HepG2 (cell line): ENCODE data around the gene METRN. TPM values are rescaled to one million over a fixed set of nuclear protein-coding genes. Genes with fewer than 3 reads are reported as not detected.

Source experiments
- ATAC-seq: fragments of 200-7000 bp; cut with Tn5 transposase; 3 replicates; pipeline ENCODE4 v1.9.1; 2020; ENCODE audit warnings: mild to moderate bottlenecking, moderate library complexity
- BruUV-seq: library from RNA; stranded (reverse); fragments of 400-500 nt; replicated peaks from 2 replicates; lab custom pipeline; 2021; lab: Mats Ljungman, UMichigan
- CTCF ChIA-PET: fragments of 300-600 bp; formaldehyde crosslinking; extraction: SDS; loops from one replicate; lab custom pipeline; 2021; ENCODE audit warnings: low total read pairs, inconsistent platforms, low intra/inter-chr PET ratio; lab: Yijun Ruan, JAX
- POLR2A ChIA-PET: fragments of 350-600 bp; sonication (Branson Sonifier 250); formaldehyde crosslinking; loops from one replicate; lab custom pipeline; 2020; ENCODE audit warnings: antibody characterized with exemption, inconsistent platforms; lab: Yijun Ruan, JAX
- DNase-seq: peaks from one replicate; pipeline ENCODE4 v3.0.0-alpha.2; 2015; ENCODE audit warnings: low spot score
- FAIRE-seq: peaks from 3 replicates; lab custom pipeline; 2011; peaks lifted over from hg19 to GRCh38; lab: Jason Lieb, UNC
- H2AFZ ChIP-seq: one replicate; pipeline ENCODE4 v1.6.1; 2011; ENCODE audit warnings: low read length, inconsistent platforms
- H3K27ac ChIP-seq: fragments of 300-600 bp; 3 replicates; pipeline ENCODE4 v1.8.0; 2011; ENCODE audit warnings: mixed run types, mild to moderate bottlenecking, mixed read lengths, low read length, inconsistent platforms; ENCODE audit not compliant: insufficient read depth; ENCODE audit errors: extremely low read length
- H3K27me3 ChIP-seq, 2 experiments: fragments of 200-600 bp in 1 of 2; 2 replicates in 1 of 2; 3 replicates in 1 of 2; pipeline versions ENCODE4 v1.6.0 to v1.8.0; 2011; ENCODE audit warnings: low read length in 2 of 2, mild to moderate bottlenecking in 2 of 2, moderate library complexity in 2 of 2, inconsistent platforms in 1 of 2; ENCODE audit not compliant: insufficient read depth in 2 of 2, control insufficient read depth in 1 of 2
- H3K36me3 ChIP-seq, 2 experiments: fragments of 200-600 bp in 1 of 2; replicated peaks in 1 of 2; 2 replicates in 1 of 2; 3 replicates in 1 of 2; pipeline versions ENCODE4 v1.5.1 to v1.8.0; 2011; ENCODE audit warnings: low read length in 2 of 2, inconsistent platforms in 1 of 2; ENCODE audit not compliant: insufficient read depth in 2 of 2, control insufficient read depth in 1 of 2
- H3K4me1 ChIP-seq: 2 replicates; pipeline ENCODE4 v1.5.1; 2012; ENCODE audit warnings: low read length, inconsistent platforms; ENCODE audit not compliant: insufficient read depth
- H3K4me2 ChIP-seq: 2 replicates; pipeline ENCODE4 v1.6.0; 2011; ENCODE audit warnings: low read depth, low read length, inconsistent platforms
- H3K4me3 ChIP-seq, 3 experiments: fragments of 200-600 bp in 1 of 3; sonication (generic), shearing (Covaris generic) in 1 of 3; replicated peaks in 1 of 3; 2 replicates each; pipeline ENCODE4 v1.5.1; 2011 to 2016; ENCODE audit warnings: low read length in 3 of 3, inconsistent platforms in 2 of 3, low read depth in 2 of 3, mild to moderate bottlenecking in 2 of 3, control low read depth in 1 of 3, mixed read lengths in 1 of 3; ENCODE audit not compliant: insufficient read depth in 1 of 3
- H3K79me2 ChIP-seq: one replicate; pipeline ENCODE4 v1.6.1; 2011; ENCODE audit warnings: low read length, inconsistent platforms; ENCODE audit not compliant: insufficient read depth
- H3K9ac ChIP-seq: 2 replicates; pipeline ENCODE4 v1.6.0; 2011; ENCODE audit warnings: mild to moderate bottlenecking, low read depth, low read length, inconsistent platforms; ENCODE audit not compliant: insufficient read depth
- H3K9me3 ChIP-seq: 2 replicates; pipeline ENCODE4 v1.5.1; 2012; ENCODE audit warnings: mild to moderate bottlenecking, low read length
- H4K20me1 ChIP-seq: 2 replicates; pipeline ENCODE4 v1.6.0; 2011; ENCODE audit warnings: inconsistent platforms, mild to moderate bottlenecking, low read length, moderate library complexity; ENCODE audit not compliant: insufficient read depth
- AGO1 ChIP-seq: fragments of 200-400 bp; formaldehyde crosslinking; IDR thresholded peaks from 2 replicates; pipeline ENCODE4 v1.6.1; 2017; ENCODE audit warnings: mild to moderate bottlenecking, low read depth, low read length, moderate library complexity; ENCODE audit not compliant: poor library complexity, severe bottlenecking
- AGO2 ChIP-seq: fragments of 200-400 bp; formaldehyde crosslinking; optimal IDR thresholded peaks from 2 replicates; pipeline ENCODE3; 2017; ENCODE audit warnings: mild to moderate bottlenecking, low read depth, low read length, moderate library complexity
- HNRNPL ChIP-seq: fragments of 200-400 bp; formaldehyde crosslinking; IDR thresholded peaks from 2 replicates; pipeline ENCODE4 v1.6.1; 2017; ENCODE audit warnings: mild to moderate bottlenecking, low read depth, low read length
- MAX ChIP-seq: IDR thresholded peaks from 2 replicates; pipeline ENCODE4 v1.6.1; 2012; ENCODE audit warnings: inconsistent platforms
- NR2F2 ChIP-seq: IDR thresholded peaks from 2 replicates; pipeline ENCODE4 v1.6.1; 2012; ENCODE audit warnings: low read depth, inconsistent platforms, borderline replicate concordance
- PTBP1 ChIP-seq: fragments of 200-400 bp; formaldehyde crosslinking; IDR thresholded peaks from 2 replicates; pipeline ENCODE4 v1.6.1; 2018; ENCODE audit warnings: low read length, low read depth; ENCODE audit not compliant: poor library complexity, severe bottlenecking
- RBFOX2 ChIP-seq: fragments of 200-400 bp; formaldehyde crosslinking; IDR thresholded peaks from 2 replicates; pipeline ENCODE4 v1.6.1; 2017; ENCODE audit warnings: low read depth, mild to moderate bottlenecking, low read length
- RFX1 ChIP-seq: fragments of 450-650 bp; IDR thresholded peaks from 2 replicates; pipeline ENCODE4 v1.6.1; 2017
- ZBTB43 ChIP-seq: sonication (generic); formaldehyde crosslinking; conservative IDR thresholded peaks from 2 replicates; pipeline ENCODE4 v1.4.0; 2020; ENCODE audit warnings: missing genetic modification reagents
- ZBTB7B ChIP-seq: sonication (generic); formaldehyde crosslinking; IDR thresholded peaks from 2 replicates; pipeline ENCODE4 v1.4.0; 2020; ENCODE audit warnings: missing genetic modification reagents
- ZNF317 ChIP-seq: sonication (generic); formaldehyde crosslinking; IDR thresholded peaks from 2 replicates; pipeline ENCODE4 v1.5.0; 2020; ENCODE audit warnings: mild to moderate bottlenecking, missing genetic modification reagents
- WGBS: methylation state at CpG from one replicate; pipeline ENCODE4 v1.1.6; 2017; ENCODE audit warnings: low lambda C conversion rate; 5-methylcytosine and 5-hydroxymethylcytosine counted together
- in situ Hi-C: cut with HindIII; loops from 2 replicates; pipeline ENCODE4 v1.10.0; 2017; ENCODE audit warnings: low pct_unique_long_range_greater_than_20kb; ENCODE audit not compliant: extremely low pct_ligation_motif_present
- intact Hi-C: fragments of 100-400 bp; cut with micrococcal nuclease; formaldehyde crosslinking; loops from one replicate; pipeline ENCODE4 v1.10.0; 2022; ENCODE audit not compliant: unreplicated experiment
- polyA plus RNA-seq, 8 experiments: library from polyadenylated mRNA; depleted of rRNA in 3 of 8; stranded (reverse) in 7 of 8; unstranded in 1 of 8; fragments of >200 nt; fragmentation: Illumina TruSeq in 4 of 8; extraction: Trizol in 4 of 8; gene quantifications; 2 replicates each; pipeline versions ENCODE4 v1.2.1 to v1.2.3, GENCODE V29; 2011 to 2016; ENCODE audit warnings: low read depth in 4 of 8, missing spikeins in 1 of 8, mixed read lengths in 1 of 8; ENCODE audit not compliant: insufficient read depth in 1 of 8
- total RNA-seq, 5 experiments: library from RNA; depleted of rRNA; stranded (reverse); fragments of >200 nt; fragmentation: Illumina TruSeq; extraction: Trizol; gene quantifications; 2 replicates each; pipeline ENCODE4 v1.2.3, GENCODE V29; 2016; ENCODE audit warnings: low read depth in 1 of 5

The METRN gene
- total and polyA plus RNA-seq, 2 of the 13 experiments (the other 11 are each of a cell fraction or from before 2014, with no cell fraction given), result 25.5 to 46.1 TPM

GRCh38 chr16:683396-684070, 31.4 kb upstream of the METRN start:
- Histone ChIP-seq H3K4me1 (peaks cover 23% of the 10 kb centered on the region), H3K4me3 (no peak overlapping the region), H3K4me2 (no peak overlapping the region), H3K79me2 (peaks cover 16% of the 10 kb centered on the region), H4K20me1 (0 out of 2 replicates have a peak, but pooled peaks cover 3% of the 10 kb centered on the region), H3K36me3 (peaks cover 11 to 20% of the 10 kb centered on the region in 2 experiments; a peak in 4 of 5 replicates), H3K9me3 (no peaks in the 10 kb centered on the region), H3K27me3 (no peaks in the 10 kb centered on the region; a peak in 1 of 5 replicates), H3K27ac (no peak overlapping the region), H3K9ac (no peak overlapping the region), H2AFZ (no peak overlapping the region)
- POLR2A ChIA-PET, result no interaction called here
- in situ Hi-C loops (no loop called here), intact Hi-C loops (no loop called here)
- ATAC-seq, result no peak
- BruUV-seq, result no TSS peak
- 96% methylated on average over 56 of the region's 57 CpGs for WGBS
- TF ChIP-seq ZBTB7B (CRISPR knock-in tag), result no peak
- peak; percentile 82 for TF ChIP-seq AGO2
- TF ChIP-seq AGO1, result peak; percentile 15
- peak; percentile 68 for TF ChIP-seq RBFOX2
- no peak for DNase-seq
- CTCF ChIA-PET, result no interaction called here
- FAIRE-seq, result no peak

GRCh38 chr16:684071-684794, 30.7 kb upstream of the METRN start, which contains the start of gene JMJD8:
JMJD8 (minus strand) TSS chr16:684334; CDS start chr16:684319, 15 bp downstream.
- in situ Hi-C loops (no loop called here), intact Hi-C loops (no loop called here)
- H3K9me3 ChIP-seq, result no peaks in the 10 kb centered on the region
- 0 out of 2 replicates have a peak, but pooled peaks cover 3% of the 10 kb centered on the region for H4K20me1 ChIP-seq
- no peak within 1 kb of the TSS for H3K27ac ChIP-seq
- peaks cover 18% of the 10 kb centered on the region for H3K79me2 ChIP-seq
- BruUV-seq, result no TSS peak
- H2AFZ ChIP-seq, result no peak within 1 kb of the TSS
- ChIA-PET CTCF (no interaction called here), POLR2A (no interaction called here)
- H3K4me1 ChIP-seq, result peaks cover 23% of the 10 kb centered on the region
- DNase-seq (no peak), ATAC-seq (no peak), FAIRE-seq (no peak)
- WGBS, result 98% methylated on average over 67 of the region's 91 CpGs
- H3K27me3 ChIP-seq, result no peaks in the 10 kb centered on the region; a peak in 1 of 5 replicates
- H3K9ac ChIP-seq, result no peak within 1 kb of the TSS
- H3K4me3 ChIP-seq, result no peak within 1 kb of the TSS
- H3K4me2 ChIP-seq, result no peak within 1 kb of the TSS
- peaks cover 11 to 20% of the 10 kb centered on the region in 2 experiments; a peak in 4 of 5 replicates for H3K36me3 ChIP-seq
- no peak for TF ChIP-seq MAX
- no peak for TF ChIP-seq NR2F2
- no peak for TF ChIP-seq PTBP1
- 0 out of 2 replicates have a peak, but pooled peaks have one; percentile 17 for TF ChIP-seq HNRNPL
- TF ChIP-seq RFX1, result peak; percentile 48; the same call in 1 of the 2 replicates
- TF ChIP-seq ZBTB43 (CRISPR knock-in tag), result no peak
- no peak for TF ChIP-seq ZNF317 (CRISPR knock-in tag)
